Fibroblast of mammary gland (primary cell): Measurements from ENCODE around the gene PTTG1.
A peak's percentile ranks its signal among the peaks of the same experiment; 100 is the strongest.
"Not testable (repeated sequence)": the region's sequence is repeated elsewhere in the genome, so short reads cannot be mapped to it uniquely, and the experiment has no call there.

Source experiments
- DNase-seq: peaks from one replicate; pipeline ENCODE4 v3.0.0-alpha.2; 2010; ENCODE audit warnings: low read depth
- H3K4me3 ChIP-seq: 2 replicates; pipeline ENCODE4 v1.5.1; 2011; ENCODE audit warnings: low read depth, mild to moderate bottlenecking, low read length, moderate library complexity; ENCODE audit not compliant: control insufficient read depth
- CTCF ChIP-seq: conservative IDR thresholded peaks from 2 replicates; pipeline ENCODE4 v1.5.1; 2011; ENCODE audit warnings: low read depth, low read length, inconsistent platforms; ENCODE audit not compliant: control insufficient read depth, insufficient read depth

Gene PTTG1

DNA sequence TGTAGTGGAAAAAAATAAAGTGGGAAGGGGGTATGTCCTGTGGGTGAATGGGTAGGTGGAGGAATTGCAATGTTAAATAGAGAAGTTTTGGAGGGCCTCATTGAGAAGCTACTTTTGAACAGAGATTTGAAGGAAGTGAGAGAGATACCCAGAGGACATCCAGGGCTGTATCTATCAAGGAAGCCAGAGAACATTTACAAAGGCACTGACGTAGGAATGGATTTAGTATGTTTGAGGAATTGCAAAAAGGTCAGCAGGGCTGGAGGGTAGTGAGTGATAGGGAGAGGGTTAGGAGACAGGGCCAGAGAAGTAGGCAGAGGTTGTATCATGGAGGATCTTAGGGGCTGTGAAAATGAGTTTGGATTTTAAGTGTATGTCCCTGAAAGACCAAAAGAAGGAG is 13.9 kb downstream of the PTTG1 start:
- H3K4me3 ChIP-seq, result no peak overlapping the region
- no peak for TF ChIP-seq CTCF
- DNase-seq, result no peak

DNA sequence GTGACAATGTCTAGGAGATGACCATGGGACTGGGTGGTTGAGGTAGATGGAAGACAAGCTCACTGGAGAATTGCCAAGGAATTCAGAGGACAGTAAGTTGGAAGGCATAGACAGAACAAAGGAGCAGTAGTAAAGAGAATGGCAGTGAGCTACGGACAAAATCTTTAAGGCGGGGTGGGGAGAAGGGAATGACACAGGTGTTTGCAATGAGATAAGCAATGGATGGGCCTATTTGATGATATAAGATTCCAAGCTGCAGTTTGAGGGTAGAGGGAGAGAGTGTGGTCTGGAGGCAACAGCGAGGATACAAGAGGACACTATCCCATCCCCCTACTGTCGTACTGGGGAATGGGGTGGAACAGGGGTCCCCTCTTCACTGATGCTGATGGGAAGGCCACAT is 14.4 kb downstream of the PTTG1 start:
- no peak for DNase-seq
- no peak for TF ChIP-seq CTCF

DNA sequence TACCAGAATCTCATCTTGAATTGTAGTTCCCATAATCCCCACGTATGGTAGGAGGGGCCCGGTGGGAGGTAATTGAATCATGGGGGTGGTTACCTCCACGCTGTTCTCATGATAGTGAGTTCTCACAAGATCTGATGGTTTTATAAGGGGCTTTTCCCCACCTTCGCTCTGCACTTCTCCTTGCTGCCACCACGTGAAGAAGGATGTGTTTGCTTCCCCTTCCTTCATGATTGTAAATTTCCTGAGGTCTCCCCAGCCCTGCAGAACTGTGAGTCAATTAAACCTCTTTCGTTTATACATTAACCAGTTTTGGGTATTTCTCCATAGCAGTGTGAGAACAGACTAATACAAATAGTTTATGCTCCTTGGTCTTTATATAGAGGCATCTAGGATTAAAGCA is 15.0 kb downstream of the PTTG1 start:
- not testable (repeated sequence) for H3K4me3 ChIP-seq, DNase-seq

More for the DNA sequence above, 14.4 kb downstream of the PTTG1 start:
- H3K4me3 ChIP-seq, result no peak overlapping the region

DNA sequence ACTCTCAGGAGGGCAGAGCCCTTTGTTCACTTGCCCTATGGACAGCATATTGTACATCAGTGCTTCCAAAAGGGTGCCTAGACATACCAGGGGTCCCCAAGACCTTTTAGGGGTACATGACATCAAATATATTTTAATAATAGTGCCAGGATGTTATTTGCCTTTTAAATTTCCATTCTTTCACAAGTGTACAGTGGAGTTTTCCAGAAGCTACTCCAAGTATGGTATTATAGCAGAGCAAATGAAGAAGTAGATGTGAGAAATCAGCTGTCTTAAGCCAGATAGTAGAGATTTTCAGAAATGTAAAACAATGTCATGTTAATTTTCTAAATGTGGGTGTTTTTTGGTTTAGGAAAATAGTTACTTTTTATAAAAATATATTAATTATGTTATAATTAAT is 15.6 kb downstream of the PTTG1 start:
- no peak overlapping the region for H3K4me3 ChIP-seq
- DNase-seq, result no peak
- no peak for TF ChIP-seq CTCF

GRCh38 chr5:160438316-160439204 is 16.9 kb downstream of the PTTG1 start:
- peak overlapping the region; percentile 49 for H3K4me3 ChIP-seq
- DNase-seq, result peak; percentile 72
- TF ChIP-seq CTCF, result peak; percentile 98

DNA sequence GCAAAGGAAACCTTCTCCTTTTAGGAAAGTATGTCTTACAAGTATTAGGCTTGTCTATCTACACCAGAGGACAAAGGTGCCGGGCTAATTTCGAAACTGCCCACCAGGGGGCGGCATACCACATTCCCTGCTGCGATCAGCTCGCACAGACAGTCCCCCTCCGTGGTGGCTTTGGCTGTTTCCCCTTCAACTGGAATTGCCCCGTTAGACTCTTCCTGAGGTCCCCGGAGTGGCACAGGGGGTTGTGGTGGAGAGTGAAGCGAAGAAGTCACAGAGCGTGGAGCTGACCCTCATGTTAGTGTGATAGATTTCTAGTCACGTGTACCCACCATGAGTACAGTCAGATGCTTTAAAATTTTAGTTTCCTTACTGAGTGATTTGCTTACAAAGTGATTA is 17.5 kb downstream of the PTTG1 start:
- peak overlapping the region; percentile 49 for H3K4me3 ChIP-seq
- TF ChIP-seq CTCF, result peak; percentile 92
- peak; percentile 70 for DNase-seq

DNA sequence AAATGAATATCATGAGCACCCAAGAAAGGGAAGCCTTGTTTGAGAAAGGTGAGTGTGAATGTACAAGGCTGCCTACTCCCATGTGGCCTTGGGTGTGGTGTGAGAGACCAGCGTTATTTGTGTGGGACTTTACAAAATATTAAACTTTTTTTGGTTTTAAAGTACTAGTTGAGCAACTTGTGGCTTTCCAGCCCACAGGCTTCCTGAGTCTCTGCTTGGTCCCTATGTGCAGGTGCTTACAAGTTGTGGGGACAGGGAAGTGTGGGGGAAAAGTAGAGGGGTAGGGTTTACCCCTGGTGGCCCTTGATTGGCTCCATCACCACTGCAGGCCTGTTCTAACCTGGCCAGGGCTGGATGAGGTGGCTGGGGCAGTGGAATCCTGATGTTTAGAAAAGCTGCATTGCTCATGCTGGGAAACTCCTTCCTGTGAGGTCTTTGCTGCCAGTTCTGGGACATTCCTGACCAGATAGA is 19.7 kb downstream of the PTTG1 start:
- no peak for TF ChIP-seq CTCF
- H3K4me3 ChIP-seq, result no peak overlapping the region
- DNase-seq, result no peak
